GM12873 (cell line): ENCODE measurements around the gene FAM174C.

Experiments used
- CTCF ChIP-seq: IDR thresholded peaks from 2 replicates; pipeline ENCODE4 v1.5.1; 2012; ENCODE audit warnings: low read depth, mild to moderate bottlenecking, moderate library complexity, low read length, control low read depth; ENCODE audit not compliant: insufficient read depth; ENCODE audit errors: missing control alignments

FAM174C gene

DNA sequence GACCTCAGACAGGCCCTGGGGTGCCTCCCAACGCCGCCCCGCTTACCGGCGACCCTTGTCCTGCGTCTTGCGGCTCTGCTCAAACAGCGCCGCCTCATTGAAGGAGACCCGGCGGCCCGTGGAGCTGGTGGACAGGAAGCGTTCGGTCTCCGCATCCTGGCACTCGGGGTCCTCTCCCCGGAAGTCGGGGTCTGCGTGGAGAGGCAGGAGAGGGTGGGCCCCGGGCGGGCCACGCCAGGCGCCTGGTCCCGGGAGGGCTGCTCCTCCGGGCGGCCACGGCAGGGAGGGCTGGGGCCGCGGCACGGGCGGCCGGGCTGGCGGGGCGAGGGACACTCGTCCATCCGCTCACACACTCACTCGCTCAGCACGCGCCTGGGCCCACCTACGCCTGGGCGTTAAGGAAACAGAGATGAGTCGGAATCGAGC, 40.4 kb upstream of the FAM174C start:
- TF ChIP-seq CTCF, result no peak

DNA sequence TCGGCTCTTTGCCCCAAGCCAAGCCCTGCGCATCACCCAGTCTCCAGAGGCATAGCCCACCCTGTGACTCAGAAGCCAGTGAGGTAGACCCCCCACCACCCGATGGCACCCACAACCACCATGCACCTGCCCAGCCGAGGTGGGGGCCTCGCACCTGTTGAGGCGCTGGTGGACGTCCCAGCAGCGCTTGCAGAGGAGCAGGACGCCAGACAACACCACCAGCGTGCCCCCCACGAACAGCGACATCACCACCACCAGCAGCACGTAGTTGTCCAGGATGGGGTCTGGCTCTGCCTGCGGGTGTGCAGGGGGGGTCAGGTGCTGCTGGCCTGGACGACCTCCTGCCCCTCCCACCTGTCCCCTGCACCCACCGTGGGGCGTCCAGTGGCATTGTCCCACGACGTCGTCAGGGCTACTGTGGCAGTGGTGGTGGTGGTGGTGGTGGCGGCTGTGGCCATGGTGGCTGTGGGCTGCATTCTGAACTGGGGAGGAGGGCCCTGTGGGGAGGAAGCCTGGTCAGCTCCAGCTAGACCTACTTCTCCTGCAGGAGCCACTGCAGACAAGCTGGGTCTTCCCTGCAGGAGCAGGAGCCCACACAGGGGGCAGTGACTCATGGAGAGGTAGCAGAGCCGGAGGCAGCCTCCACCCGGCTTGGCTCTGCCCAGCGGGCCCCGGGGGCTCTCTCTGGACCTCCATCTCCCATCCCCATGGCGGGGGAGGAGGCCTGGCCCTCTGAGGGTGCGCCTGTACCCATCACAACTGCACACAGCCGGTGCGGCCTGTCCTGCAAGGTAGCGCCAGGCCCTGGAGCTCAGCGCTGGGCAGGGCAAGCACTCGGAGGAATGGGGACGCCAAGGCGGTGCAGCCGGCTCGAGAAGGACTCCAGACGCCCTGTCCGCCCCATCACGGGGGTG, 39.4 kb upstream of the FAM174C start:
- no peak for TF ChIP-seq CTCF

DNA sequence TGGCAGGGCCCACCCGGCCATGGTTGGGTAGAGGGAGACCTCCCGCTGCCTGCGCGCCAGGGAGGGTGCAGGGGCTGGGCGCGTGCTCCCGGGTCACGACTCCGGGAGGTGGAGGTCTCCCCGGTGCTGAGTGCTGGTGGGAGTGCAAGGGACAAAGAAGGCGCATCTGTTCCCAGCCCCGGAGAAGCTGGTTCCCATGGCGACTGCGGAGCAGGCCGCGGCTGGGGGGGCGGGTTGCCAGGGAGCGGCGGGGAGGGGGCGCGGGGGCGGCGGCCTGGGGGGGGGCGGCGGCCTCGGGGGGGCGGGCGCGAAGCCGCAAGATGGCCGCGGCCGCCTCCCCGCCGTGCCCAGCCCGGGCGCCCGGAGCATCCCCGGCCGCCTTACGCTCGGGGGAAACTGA, 38.8 kb upstream of the FAM174C start:
- TF ChIP-seq CTCF, result no peak

DNA sequence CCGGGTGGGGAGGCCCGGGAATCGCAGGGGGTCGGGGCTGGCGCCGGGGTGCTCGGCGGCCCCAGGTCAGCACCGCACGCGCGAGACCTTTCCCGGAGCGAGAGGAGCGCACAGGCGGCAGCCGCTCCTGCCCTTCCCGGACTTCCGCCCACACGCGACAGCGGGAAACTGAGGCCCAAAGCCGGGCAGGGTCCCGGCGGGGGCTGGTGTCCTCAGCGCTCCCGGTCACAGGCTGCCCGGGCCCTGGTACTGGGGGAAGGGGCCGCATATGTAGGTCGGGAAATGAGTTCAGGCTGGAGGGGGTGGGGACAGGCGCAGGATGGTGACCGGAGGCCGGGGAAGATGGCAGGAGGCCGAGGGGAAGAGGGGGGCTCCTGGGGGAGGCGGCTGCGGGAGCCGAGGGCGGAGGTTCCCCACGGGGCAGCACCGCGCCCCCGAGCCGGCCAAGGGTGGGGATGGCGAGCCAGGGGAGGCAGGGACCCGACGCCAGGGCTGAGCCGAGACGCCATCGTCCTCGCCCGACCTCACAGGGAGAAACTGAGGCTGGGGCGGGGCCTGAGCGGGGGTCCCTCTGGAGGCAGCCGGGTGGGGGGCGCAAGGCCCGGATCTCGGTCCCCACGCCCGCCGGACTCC, 38.2 kb upstream of the FAM174C start:
- TF ChIP-seq CTCF, result no peak

GRCh38 chr19:1237754-1238368, 37.5 kb upstream of the FAM174C start, which contains the start of gene CBARP:
Gene CBARP (minus strand): TSS chr19:1238005. CDS start chr19:1236100, 1,905 bp downstream.
- no peak for TF ChIP-seq CTCF

- TF ChIP-seq CTCF, result no peak
These were observed 36.7 kb upstream of the FAM174C start for GRCh38 chr19:1238369-1239303.
